H9 (cell line): ENCODE measurements around the gene GXYLT1. TPM values are rescaled to one million over a fixed set of nuclear protein-coding genes. Genes with fewer than 3 reads are reported as not detected.

Source experiments
- DNase-seq: peaks from one replicate; pipeline ENCODE4 v3.0.0-alpha.2; 2017
- H2AFZ ChIP-seq: one replicate; pipeline ENCODE4 v1.6.1; 2013; ENCODE audit warnings: mild to moderate bottlenecking, low read length, control low read depth, moderate library complexity
- H2AK5ac ChIP-seq: 2 replicates; pipeline ENCODE4 v1.6.1; 2013; ENCODE audit warnings: low read length, control low read depth, mixed read lengths; ENCODE audit not compliant: insufficient read length
- H2BK120ac ChIP-seq: one replicate; pipeline ENCODE4 v1.6.1; 2013; ENCODE audit warnings: low read depth, mild to moderate bottlenecking, low read length, control low read depth, inconsistent platforms; ENCODE audit not compliant: poor library complexity, severe bottlenecking
- H2BK12ac ChIP-seq: 2 replicates; pipeline ENCODE4 v1.6.1; 2013; ENCODE audit warnings: low read length, control low read depth, mixed read lengths, low read depth; ENCODE audit not compliant: insufficient read length
- H2BK15ac ChIP-seq: 2 replicates; pipeline ENCODE4 v1.6.1; 2013; ENCODE audit warnings: low read depth, low read length, control low read depth
- H2BK20ac ChIP-seq: one replicate; pipeline ENCODE4 v1.6.1; 2013; ENCODE audit warnings: low read depth, mild to moderate bottlenecking, low read length, control low read depth, inconsistent platforms; ENCODE audit not compliant: poor library complexity, severe bottlenecking
- H2BK5ac ChIP-seq: 2 replicates; pipeline ENCODE4 v1.6.1; 2013; ENCODE audit warnings: low read length, control low read depth, mixed read lengths; ENCODE audit not compliant: insufficient read length
- H3K14ac ChIP-seq: 2 replicates; pipeline ENCODE4 v1.6.1; 2013; ENCODE audit warnings: low read length, control low read depth; ENCODE audit not compliant: insufficient read depth
- H3K18ac ChIP-seq: 2 replicates; pipeline ENCODE4 v1.6.1; 2013; ENCODE audit warnings: low read depth, mild to moderate bottlenecking, mixed read lengths, low read length, control low read depth; ENCODE audit not compliant: insufficient read length
- H3K23ac ChIP-seq: 2 replicates; pipeline ENCODE4 v1.6.1; 2013; ENCODE audit warnings: low read length, control low read depth, mixed read lengths, low read depth; ENCODE audit not compliant: insufficient read length
- H3K23me2 ChIP-seq: 2 replicates; pipeline ENCODE4 v1.6.1; 2013; ENCODE audit warnings: low read depth, mild to moderate bottlenecking, mixed read lengths, low read length, control low read depth; ENCODE audit not compliant: insufficient read length, poor library complexity, severe bottlenecking
- H3K27ac ChIP-seq: 2 replicates; pipeline ENCODE4 v1.5.1; 2013; ENCODE audit warnings: low read length, control low read depth, mixed read lengths, low read depth; ENCODE audit not compliant: insufficient read length
- H3K27me3 ChIP-seq: 2 replicates; pipeline ENCODE4 v1.6.1; 2013; ENCODE audit warnings: low read length, control low read depth, inconsistent platforms; ENCODE audit not compliant: insufficient read depth
- H3K4ac ChIP-seq: 2 replicates; pipeline ENCODE4 v1.6.1; 2013; ENCODE audit warnings: low read depth, mild to moderate bottlenecking, control low read depth, inconsistent platforms, low read length, moderate library complexity
- H3K4me1 ChIP-seq: 2 replicates; pipeline ENCODE4 v1.6.1; 2013; ENCODE audit warnings: low read length, control low read depth, inconsistent platforms; ENCODE audit not compliant: insufficient read depth
- H3K4me2 ChIP-seq: 2 replicates; pipeline ENCODE4 v1.6.1; 2013; ENCODE audit warnings: low read length, control low read depth, mixed read lengths; ENCODE audit not compliant: insufficient read length, insufficient read depth
- H3K56ac ChIP-seq: 2 replicates; pipeline ENCODE4 v1.6.1; 2013; ENCODE audit warnings: low read depth, mild to moderate bottlenecking, mixed read lengths, low read length, control low read depth; ENCODE audit not compliant: insufficient read length
- H3K79me1 ChIP-seq: 2 replicates; pipeline ENCODE4 v1.6.1; 2013; ENCODE audit warnings: low read depth, mild to moderate bottlenecking, moderate library complexity, low read length, control low read depth, inconsistent platforms; ENCODE audit not compliant: insufficient read depth, poor library complexity, severe bottlenecking
- H3K79me2 ChIP-seq: 2 replicates; pipeline ENCODE4 v1.6.1; 2013; ENCODE audit warnings: low read length, control low read depth, inconsistent platforms; ENCODE audit not compliant: insufficient read depth
- H3K9ac ChIP-seq: 2 replicates; pipeline ENCODE4 v1.6.1; 2013; ENCODE audit warnings: low read length, control low read depth, mixed read lengths; ENCODE audit not compliant: insufficient read length; ENCODE audit errors: extremely low read depth
- H3K9me3 ChIP-seq: one replicate; pipeline ENCODE4 v1.6.1; 2013; ENCODE audit warnings: low read depth, low read length, inconsistent platforms; ENCODE audit not compliant: control insufficient read depth
- H3T11ph ChIP-seq: one replicate; pipeline ENCODE4 v1.6.1; 2013; ENCODE audit warnings: mild to moderate bottlenecking, low read length, control low read depth, inconsistent platforms
- H4K20me1 ChIP-seq: one replicate; pipeline ENCODE4 v1.6.1; 2013; ENCODE audit not compliant: control insufficient read depth, insufficient read length, insufficient read depth
- H4K5ac ChIP-seq: 2 replicates; pipeline ENCODE4 v1.6.1; 2013; ENCODE audit warnings: low read depth, mild to moderate bottlenecking, mixed read lengths, low read length, control low read depth; ENCODE audit not compliant: insufficient read length
- H4K8ac ChIP-seq: replicated peaks from 2 replicates; pipeline ENCODE4 v1.6.1; 2013; ENCODE audit warnings: low read length, control low read depth, mixed read lengths, low read depth; ENCODE audit not compliant: insufficient read length
- H4K91ac ChIP-seq: 2 replicates; pipeline ENCODE4 v1.6.1; 2013; ENCODE audit warnings: low read depth, mild to moderate bottlenecking, moderate library complexity, mixed read lengths, low read length, control low read depth; ENCODE audit not compliant: insufficient read length
- H3K27ac Mint-ChIP-seq, 3 experiments: 2 replicates in 2 of 3; 3 replicates in 1 of 3; pipeline ENCODE4 v1.8.0; 2020 to 2021; ENCODE audit warnings: mixed read lengths in 3 of 3, mild to moderate bottlenecking in 1 of 3, moderate library complexity in 1 of 3
- H3K27me3 Mint-ChIP-seq: 2 replicates; pipeline ENCODE4 v1.8.0; 2021; ENCODE audit warnings: low read depth, mild to moderate bottlenecking, moderate library complexity, mixed read lengths
- H3K36me3 Mint-ChIP-seq, 3 experiments: 2 replicates in 2 of 3; 3 replicates in 1 of 3; pipeline ENCODE4 v1.8.0; 2020 to 2021; ENCODE audit warnings: low read depth in 3 of 3, mixed read lengths in 3 of 3; ENCODE audit not compliant: insufficient read depth in 1 of 3
- H3K4me1 Mint-ChIP-seq, 2 experiments: 2 replicates each; pipeline ENCODE4 v1.8.0; 2020; ENCODE audit warnings: mixed read lengths in 2 of 2
- H3K4me3 Mint-ChIP-seq, 2 experiments: 2 replicates in 1 of 2; 3 replicates in 1 of 2; pipeline ENCODE4 v1.8.0; 2020 to 2021; ENCODE audit warnings: mild to moderate bottlenecking in 2 of 2, mixed read lengths in 2 of 2, moderate library complexity in 1 of 2
- H3K9me3 Mint-ChIP-seq, 2 experiments: 2 replicates in 1 of 2; 3 replicates in 1 of 2; pipeline ENCODE4 v1.8.0; 2020; ENCODE audit warnings: mild to moderate bottlenecking in 2 of 2, mixed read lengths in 2 of 2, moderate library complexity in 1 of 2
- CTCF ChIP-seq: fragments of 200-600 bp; sonication (generic); conservative IDR thresholded peaks from 3 replicates; pipeline ENCODE4 v1.8.0; 2021; ENCODE audit warnings: antibody characterized with exemption, mild to moderate bottlenecking
- WGBS: extraction: QIAGEN DNeasy Blood & Tissue Kit; methylation state at CpG from one replicate; pipeline ENCODE4 v1.1.7; 2013; ENCODE audit warnings: missing lambda C conversion rate, low lambda C conversion rate, mixed read lengths; ENCODE audit not compliant: insufficient read length; ENCODE audit errors: extremely low coverage; 5-methylcytosine and 5-hydroxymethylcytosine counted together
- total RNA-seq: library from RNA; stranded (reverse); gene quantifications from 2 replicates; pipeline ENCODE4 v1.2.1, GENCODE V29; 2021

Gene GXYLT1
- total RNA-seq, 1 experiment from 2014 or later, result 14.5 TPM

- no peak overlapping the region for H3K18ac ChIP-seq
- H3K9me3 Mint-ChIP-seq, result no peaks in the 10 kb centered on the region
- H3K4me3 Mint-ChIP-seq, result peak overlapping the region; percentile 86 to 94
- H4K91ac ChIP-seq, result no peak overlapping the region
- no peak overlapping the region for H2BK120ac ChIP-seq
- no peak overlapping the region for H2AK5ac ChIP-seq
- H3K23ac ChIP-seq, result no peak overlapping the region
- H3K23me2 ChIP-seq, result peaks cover 12% of the 10 kb centered on the region
- H2AFZ ChIP-seq, result no peak overlapping the region
- peaks cover 4% of the 10 kb centered on the region; the same call in 1 of the 2 replicates for H3K4me1 ChIP-seq
- no peak overlapping the region for H2BK12ac ChIP-seq
- H3K27me3 ChIP-seq, result no peaks in the 10 kb centered on the region
- no peak overlapping the region for H2BK20ac ChIP-seq
- no peaks in the 10 kb centered on the region for H4K20me1 ChIP-seq
- H3K56ac ChIP-seq, result no peak overlapping the region
- H4K5ac ChIP-seq, result no peak overlapping the region
- no peak overlapping the region for H3K14ac ChIP-seq
- H3K79me2 ChIP-seq, result peaks cover 5% of the 10 kb centered on the region; the same call in 1 of the 2 replicates
- no peaks in the 10 kb centered on the region for H3K9me3 ChIP-seq
- H3K36me3 Mint-ChIP-seq, result no peaks in the 10 kb centered on the region
- H3K27ac ChIP-seq, result no peak overlapping the region
- H4K8ac ChIP-seq, result no peak overlapping the region
- no peak for TF ChIP-seq CTCF
- H3T11ph ChIP-seq, result no peak overlapping the region
- peaks cover 4% of the 10 kb centered on the region for H3K79me1 ChIP-seq
- H3K9ac ChIP-seq, result peak overlapping the region; percentile 49
- H3K27ac Mint-ChIP-seq, result peak overlapping the region in 2 of 3 experiments; percentile 22 to 42; a peak in 1 of 7 replicates
- DNase-seq, result no peak
- no peak overlapping the region for H2BK15ac ChIP-seq
- WGBS, result no CpG with 5 or more reads among the region's 12 CpGs
- H3K4me1 Mint-ChIP-seq, result peaks cover 26 to 28% of the 10 kb centered on the region in 2 experiments
- no peak overlapping the region for H3K4ac ChIP-seq
- peaks cover 22% of the 10 kb centered on the region for H3K27me3 Mint-ChIP-seq
- H3K4me2 ChIP-seq, result peak overlapping the region; percentile 93
- H2BK5ac ChIP-seq, result no peak overlapping the region
These were observed 1.1 kb downstream of the GXYLT1 start for GRCh38 chr12:42143452-42144157.
